KOPT-K1 (cell line): ENCODE results near the gene INTS1.
A peak's percentile ranks its signal among the peaks of the same experiment; 100 is the strongest.

Experiments
- H3K27ac ChIP-seq: fragments of 200-600 bp; sonication (generic); 2 replicates; pipeline ENCODE4 v1.5.1; 2016; ENCODE audit warnings: antibody characterized with exemption, mild to moderate bottlenecking, low read depth, low read length; ENCODE audit not compliant: poor library complexity, severe bottlenecking
- H3K36me3 ChIP-seq: fragments of 200-600 bp; sonication (generic); 2 replicates; pipeline ENCODE4 v1.5.1; 2017; ENCODE audit warnings: antibody characterized with exemption, mild to moderate bottlenecking, low read length, moderate library complexity; ENCODE audit not compliant: insufficient read depth
- H3K9me3 ChIP-seq: fragments of 200-600 bp; sonication (generic); 2 replicates; pipeline ENCODE4 v1.5.1; 2017; ENCODE audit warnings: antibody characterized with exemption, low read length, mild to moderate bottlenecking; ENCODE audit not compliant: insufficient read depth, poor library complexity, severe bottlenecking

INTS1 gene

DNA sequence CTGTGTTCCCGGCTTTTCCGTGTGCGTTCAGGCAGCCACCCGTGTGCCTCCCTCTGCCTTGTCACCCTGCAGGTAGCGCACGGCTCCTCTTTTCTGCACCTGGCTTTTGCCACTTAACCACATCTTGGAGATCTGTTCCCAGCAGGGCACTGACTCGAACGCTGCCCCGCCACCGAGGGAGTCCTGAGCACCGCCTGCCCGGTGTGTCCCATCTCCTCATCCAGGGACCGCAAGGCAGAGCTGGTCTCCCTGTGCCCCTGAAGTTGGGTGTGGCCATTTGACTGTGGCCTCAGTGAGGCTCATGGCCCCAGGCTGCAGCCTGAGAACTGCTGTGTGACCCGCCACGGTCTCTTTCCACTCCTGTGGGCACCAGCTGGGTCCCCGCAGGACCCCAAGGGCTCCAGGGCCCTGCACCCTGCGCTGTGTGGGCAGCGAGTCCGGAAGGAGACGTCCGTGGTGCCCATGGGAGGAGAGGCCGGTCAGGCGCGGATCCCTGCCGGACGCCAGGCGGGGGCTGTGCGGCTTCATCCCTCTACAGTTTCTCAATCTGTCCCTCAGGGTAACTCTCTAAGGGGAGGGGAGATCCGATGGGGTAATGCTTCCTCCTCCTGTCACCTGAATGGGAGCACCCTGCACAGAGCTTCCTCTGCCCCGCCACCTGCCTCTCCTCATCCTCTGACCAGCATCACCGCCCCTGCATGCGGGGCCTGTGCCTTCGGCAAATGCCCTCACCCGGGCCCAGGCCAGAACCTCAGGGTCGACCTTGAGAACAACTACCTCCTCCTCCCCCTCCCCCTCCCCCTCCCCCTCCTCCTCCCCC, 1.8 kb upstream of the INTS1 start:
- Histone ChIP-seq H3K27ac (peak overlapping the region; percentile 99), H3K9me3 (no peaks in the 10 kb centered on the region), H3K36me3 (peaks cover 22% of the 10 kb centered on the region)

GRCh38 chr7:1503390-1503789, 799 bp downstream of the INTS1 start:
- Histone ChIP-seq H3K27ac (peak overlapping the region; percentile 99), H3K36me3 (peaks cover 48% of the 10 kb centered on the region), H3K9me3 (no peaks in the 10 kb centered on the region)

DNA sequence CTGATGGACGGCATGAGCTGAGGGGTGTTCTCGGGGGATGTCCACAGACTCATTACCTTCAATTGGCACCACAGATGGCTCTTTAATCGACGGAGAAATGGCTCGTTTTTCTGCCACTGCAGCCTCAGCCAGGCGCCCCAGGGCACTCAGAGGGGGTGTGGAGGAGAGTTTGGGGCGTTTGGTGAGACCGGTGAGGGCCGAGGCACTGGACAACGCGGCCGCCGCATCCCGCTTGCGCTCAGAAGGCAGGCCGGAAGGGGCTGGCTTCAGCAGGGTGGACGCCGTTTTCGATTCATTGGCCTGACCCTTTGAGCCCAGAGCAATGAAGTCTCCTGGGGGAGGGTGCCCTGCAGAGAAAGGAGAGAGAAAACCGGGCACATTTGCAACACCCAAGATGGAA, 1.3 kb downstream of the INTS1 start:
- Histone ChIP-seq H3K27ac (no peak overlapping the region), H3K36me3 (peaks cover 53% of the 10 kb centered on the region)

DNA sequence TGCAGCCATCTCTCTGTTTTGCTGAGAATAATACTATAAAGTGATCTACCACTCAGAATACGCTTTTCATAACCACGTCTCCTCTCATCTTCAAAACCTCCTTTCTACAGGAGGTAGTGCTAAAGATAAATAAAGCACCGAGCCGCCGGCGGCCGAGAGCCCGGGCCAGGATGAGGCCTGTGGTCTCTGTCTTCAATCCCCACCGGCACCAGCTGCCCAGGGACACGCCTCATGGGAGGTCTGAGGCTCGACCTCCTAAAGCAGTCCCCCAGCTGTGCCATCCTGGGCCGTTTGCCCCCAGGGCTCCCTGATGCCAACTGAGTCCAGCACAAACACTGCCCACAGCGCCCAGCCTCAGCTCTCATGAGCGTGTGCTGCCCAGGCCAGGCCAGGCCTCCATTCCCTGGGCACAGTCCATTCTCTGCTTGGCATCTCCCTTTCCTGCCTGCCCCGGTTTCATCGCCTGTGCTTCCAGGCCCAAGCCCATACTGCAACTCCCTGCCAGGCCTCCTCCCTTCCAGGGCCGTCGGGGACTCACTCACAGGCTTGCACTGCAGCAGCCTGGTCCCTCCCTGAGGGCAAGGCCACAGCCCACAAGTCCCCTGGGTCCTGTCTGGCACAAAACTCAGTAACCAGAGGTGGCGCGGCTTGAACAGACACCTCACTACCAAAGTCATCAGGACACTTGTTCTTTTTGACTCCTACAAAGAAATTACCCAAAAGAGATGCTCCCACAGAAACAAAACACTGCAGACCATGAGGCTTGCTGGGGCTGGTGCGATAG, 2.5 kb downstream of the INTS1 start:
- peaks cover 65% of the 10 kb centered on the region for H3K36me3 ChIP-seq
- H3K27ac ChIP-seq = no peak overlapping the region
- no peaks in the 10 kb centered on the region for H3K9me3 ChIP-seq

More for the DNA sequence above, 1.3 kb downstream of the INTS1 start:
- H3K9me3 ChIP-seq = no peaks in the 10 kb centered on the region

GRCh38 chr7:1500064-1500807, 4.0 kb downstream of the INTS1 start:
- Histone ChIP-seq H3K9me3 (no peaks in the 10 kb centered on the region), H3K36me3 (peaks cover 79% of the 10 kb centered on the region), H3K27ac (no peak overlapping the region)

DNA sequence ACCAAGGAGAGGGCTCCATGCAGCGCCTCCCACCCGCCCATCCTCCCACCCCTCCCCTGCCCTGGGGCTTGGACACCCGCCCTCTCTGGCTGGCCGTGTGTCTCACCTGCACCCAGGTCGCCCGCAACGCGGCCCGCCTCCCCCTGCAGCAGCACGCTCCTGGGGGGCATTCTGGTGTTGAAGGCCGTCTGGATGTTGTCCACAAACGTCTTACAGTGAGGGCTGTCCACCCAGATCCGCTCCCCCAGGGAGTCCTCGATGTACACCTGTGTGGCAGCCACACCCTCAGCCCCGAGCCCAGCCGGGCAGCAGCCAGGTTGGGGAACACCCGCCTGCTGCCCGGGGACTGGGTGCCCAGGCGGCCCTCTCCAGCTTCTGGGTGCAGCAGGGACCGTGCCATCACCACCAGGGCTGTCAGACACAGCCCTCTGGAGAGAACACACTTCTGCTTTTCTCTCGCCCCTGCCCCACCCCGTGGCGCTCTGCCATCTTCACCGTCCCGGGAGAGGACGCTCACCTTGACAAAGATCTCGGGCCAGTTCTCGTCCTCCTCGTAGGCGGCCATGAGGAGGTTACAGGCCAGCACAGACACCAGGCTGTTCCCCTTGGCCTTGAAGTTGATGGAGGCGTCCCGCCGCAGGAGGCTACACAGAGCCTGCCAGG, 4.7 kb downstream of the INTS1 start:
- Histone ChIP-seq H3K9me3 (no peaks in the 10 kb centered on the region), H3K27ac (no peak overlapping the region), H3K36me3 (peaks cover 87% of the 10 kb centered on the region)

- peaks cover 95% of the 10 kb centered on the region for H3K36me3 ChIP-seq
- no peaks in the 10 kb centered on the region for H3K9me3 ChIP-seq
- no peak overlapping the region for H3K27ac ChIP-seq
These were observed 5.6 kb downstream of the INTS1 start for GRCh38 chr7:1498370-1499305.

DNA sequence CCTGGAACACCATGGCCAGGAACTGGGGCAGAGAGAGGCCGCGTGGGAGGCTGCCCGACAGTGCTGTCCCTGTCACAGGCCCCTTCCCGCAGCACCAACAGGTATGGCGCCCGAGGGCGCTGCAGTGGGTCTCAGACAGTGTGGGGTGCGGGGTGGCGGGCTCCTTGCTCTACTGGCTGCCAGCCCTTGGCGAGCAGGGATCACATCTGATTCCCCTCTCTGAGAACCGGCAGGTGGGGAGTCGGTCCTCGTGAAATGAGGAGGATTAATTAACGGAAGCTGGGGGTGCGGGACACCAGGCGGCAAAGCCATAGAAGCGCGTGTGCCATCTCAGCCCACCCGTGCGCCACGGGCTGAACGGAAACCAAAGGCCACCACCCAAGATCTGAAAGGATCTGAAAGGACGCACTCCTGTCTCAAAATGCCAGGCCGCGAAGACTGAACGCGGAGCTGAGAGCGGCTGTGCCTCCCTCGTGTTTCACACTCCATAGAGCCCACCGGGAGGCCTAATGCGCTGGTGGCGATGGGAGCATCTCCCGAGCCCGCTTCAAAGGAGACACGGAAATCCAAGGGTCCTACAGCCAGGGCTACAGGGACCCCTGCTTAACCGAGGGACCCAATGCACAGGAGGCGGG, 6.8 kb downstream of the INTS1 start:
- peaks cover 100% of the 10 kb centered on the region for H3K36me3 ChIP-seq
- no peaks in the 10 kb centered on the region for H3K9me3 ChIP-seq
- H3K27ac ChIP-seq = no peak overlapping the region

DNA sequence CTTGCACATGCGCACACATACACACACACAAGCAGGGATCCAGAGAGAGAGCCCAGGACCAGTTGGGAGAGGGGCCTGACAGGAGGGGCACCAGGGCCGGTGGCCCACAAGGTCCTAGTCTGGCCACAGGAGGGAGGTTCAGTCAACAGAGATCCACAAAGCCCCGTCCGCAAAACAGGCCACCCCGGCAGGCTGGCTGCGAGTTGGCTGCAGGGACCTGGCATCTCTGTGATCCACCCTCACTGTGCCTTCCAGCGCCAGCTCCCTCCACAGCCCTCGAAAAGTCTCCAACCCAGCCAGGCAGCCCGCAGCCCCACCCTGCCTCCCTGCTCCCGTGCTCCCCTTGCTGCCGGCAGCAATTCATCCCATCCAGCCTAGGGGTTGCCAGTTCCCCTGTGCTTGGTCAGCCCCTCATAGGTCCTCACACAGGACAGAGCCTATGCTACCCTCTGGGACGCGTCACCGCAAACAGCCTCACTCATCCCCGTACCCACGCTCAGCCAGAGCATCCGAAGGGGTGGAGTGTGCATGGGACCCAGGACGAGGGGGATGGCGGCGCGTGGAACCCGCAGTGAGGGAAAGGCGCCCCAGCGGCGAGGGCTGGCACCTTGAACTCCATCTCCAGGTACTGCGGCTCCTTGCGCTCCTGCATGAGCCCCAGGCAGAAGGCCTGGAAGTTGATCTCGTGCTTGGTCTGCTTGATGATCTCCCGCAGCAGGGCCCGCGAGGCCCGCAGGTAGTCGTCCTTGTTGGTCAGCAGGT, 7.5 kb downstream of the INTS1 start:
- Histone ChIP-seq H3K36me3 (peaks cover 100% of the 10 kb centered on the region), H3K27ac (no peak overlapping the region), H3K9me3 (no peaks in the 10 kb centered on the region)

GRCh38 chr7:1495564-1496242, 8.5 kb downstream of the INTS1 start:
- no peaks in the 10 kb centered on the region for H3K9me3 ChIP-seq
- H3K36me3 ChIP-seq = peaks cover 100% of the 10 kb centered on the region
- no peak overlapping the region for H3K27ac ChIP-seq

DNA sequence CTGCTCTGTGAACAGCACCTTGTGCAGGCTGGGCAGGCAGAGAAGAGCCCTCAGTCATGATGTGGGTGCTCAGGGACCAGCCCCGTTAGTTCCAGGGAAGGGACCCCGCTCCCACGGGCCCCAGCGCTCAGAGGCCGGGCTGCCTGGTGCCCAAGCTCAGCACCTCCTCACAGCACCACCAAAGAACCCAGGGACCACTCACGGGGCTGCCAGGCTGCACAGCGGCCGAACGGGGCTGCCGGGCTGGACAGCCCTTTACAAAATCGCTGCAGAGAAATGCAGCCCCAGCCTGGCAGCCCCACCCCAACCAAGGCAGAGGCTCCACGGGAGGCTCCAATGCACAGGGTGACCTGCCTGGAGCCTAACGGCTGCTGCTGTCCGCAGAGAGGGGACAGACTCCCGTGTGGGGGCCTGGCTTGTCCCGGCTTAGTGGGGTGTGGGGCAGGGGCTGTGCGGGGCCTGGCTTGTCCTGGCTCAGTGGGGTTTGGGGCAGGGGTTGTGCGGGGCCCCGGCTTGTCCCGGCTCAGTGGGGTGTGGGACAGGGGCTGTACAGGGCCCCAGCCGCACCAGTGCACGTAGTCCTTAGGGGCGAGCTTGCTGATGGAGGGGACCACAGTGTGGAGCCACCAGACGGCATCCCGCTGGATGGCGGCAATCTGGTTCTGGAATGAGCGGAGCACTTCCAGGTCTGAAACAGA, 9.2 kb downstream of the INTS1 start:
- H3K36me3 ChIP-seq = peaks cover 100% of the 10 kb centered on the region
- no peaks in the 10 kb centered on the region for H3K9me3 ChIP-seq
- H3K27ac ChIP-seq = no peak overlapping the region

- no peak overlapping the region for H3K27ac ChIP-seq
- H3K36me3 ChIP-seq = peaks cover 100% of the 10 kb centered on the region
- no peaks in the 10 kb centered on the region for H3K9me3 ChIP-seq
These were observed 9.7 kb downstream of the INTS1 start for GRCh38 chr7:1494447-1494846.
